Measurements from ENCODE around the gene HS6ST1. TPM values are rescaled to one million over a fixed set of nuclear protein-coding genes. Genes with fewer than 3 reads are reported as not detected.

Gene HS6ST1
- total RNA-seq, 2 experiments from 2014 or later, result 6.2 to 6.8 TPM

DNA sequence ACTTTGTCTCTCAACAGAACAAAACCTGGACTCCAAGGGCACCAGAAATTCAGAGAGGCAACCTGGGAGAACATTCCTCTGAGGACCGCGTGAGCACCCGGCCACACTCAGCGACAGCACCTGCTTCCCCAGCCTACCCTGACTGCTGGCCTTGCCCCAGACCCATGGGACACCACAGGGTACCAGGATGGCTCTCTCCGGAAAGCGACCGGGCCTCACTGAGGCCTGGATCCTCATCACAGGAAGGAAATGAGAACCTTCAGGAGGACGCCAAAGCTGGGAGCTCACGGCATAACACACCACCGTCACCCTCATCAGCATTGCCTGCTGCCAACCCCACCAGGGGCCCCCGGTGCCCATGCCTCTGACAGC, 38.9 kb downstream of the HS6ST1 start:
- H3K4me3 Mint-ChIP-seq, result no peak overlapping the region
- no peak for DNase-seq
- ChIA-PET CTCF (no interaction called here), POLR2A (no interaction called here)
- peaks cover 3% of the 10 kb centered on the region for H3K36me3 Mint-ChIP-seq (ENCODE audit: low read depth)
- no peaks in the 10 kb centered on the region for H3K27me3 Mint-ChIP-seq
- H3K27ac Mint-ChIP-seq, result peak overlapping the region; percentile 6
- H3K9me3 Mint-ChIP-seq, result peaks cover 3% of the 10 kb centered on the region
- H3K4me1 Mint-ChIP-seq, result peaks cover 5% of the 10 kb centered on the region

DNA sequence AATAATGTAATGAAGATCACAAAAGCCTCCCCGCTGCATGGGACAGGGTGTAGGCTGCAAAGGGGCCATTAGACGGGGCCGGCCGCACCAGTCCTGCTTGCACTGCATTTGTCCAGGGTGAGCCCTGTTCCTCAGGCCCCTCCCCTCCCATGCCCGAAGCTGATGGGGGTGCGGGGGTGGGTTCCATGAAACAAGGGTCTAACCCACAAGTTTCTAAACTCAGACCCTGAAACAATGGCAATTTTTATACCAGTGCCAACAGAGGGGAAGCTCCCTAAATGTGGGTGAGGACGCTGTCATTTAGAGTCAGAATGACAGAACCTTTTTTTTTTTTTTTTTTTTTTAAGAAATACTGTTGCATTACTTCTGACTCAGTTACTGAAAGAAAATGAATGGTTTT, 39.7 kb downstream of the HS6ST1 start:
- H3K27me3 Mint-ChIP-seq, result no peaks in the 10 kb centered on the region
- ChIA-PET CTCF (no interaction called here), POLR2A (no interaction called here)
- no peak overlapping the region for H3K4me3 Mint-ChIP-seq
- H3K9me3 Mint-ChIP-seq, result peaks cover 7% of the 10 kb centered on the region
- no peak overlapping the region for H3K27ac Mint-ChIP-seq
- peaks cover 5% of the 10 kb centered on the region for H3K4me1 Mint-ChIP-seq
- peaks cover 8% of the 10 kb centered on the region for H3K36me3 Mint-ChIP-seq (ENCODE audit: low read depth)
- no peak for DNase-seq

DNA sequence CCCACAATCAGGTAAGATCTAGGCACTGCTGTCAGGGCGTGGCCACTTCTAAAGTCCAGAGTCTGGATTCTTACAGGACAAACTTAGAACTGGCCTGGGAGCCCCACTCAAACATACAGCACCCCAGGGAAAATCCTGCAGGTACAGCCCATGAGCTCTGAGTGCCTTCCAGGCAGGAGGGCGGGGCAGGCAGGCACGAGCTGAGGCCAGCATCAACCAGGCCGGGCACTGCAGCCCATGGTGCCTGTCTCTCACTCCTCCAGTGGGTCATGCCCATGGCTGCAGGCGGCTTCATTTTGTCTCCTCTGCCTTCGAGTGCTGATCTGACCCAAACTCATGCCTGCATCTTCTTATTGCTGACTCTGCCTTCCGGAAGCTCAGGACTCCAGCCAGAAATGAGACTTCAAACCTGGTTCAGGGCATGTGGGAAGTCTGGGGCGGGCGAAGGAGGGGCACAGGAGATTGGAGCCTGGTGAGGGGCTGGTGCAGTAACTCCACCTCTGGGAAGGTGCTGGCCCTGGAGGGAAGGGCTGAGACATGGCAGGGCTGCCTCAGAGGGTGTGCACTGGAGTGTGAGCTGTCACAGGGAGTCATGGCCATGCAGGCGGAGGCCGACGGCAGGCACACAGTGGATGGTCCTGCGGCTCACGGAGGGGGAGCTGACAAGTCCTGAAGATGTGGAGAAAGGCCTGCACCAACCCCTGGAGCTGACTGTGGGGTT, 40.5 kb downstream of the HS6ST1 start:
- DNase-seq, result no peak
- H3K4me1 Mint-ChIP-seq, result peaks cover 6% of the 10 kb centered on the region
- POLR2A ChIA-PET, result no interaction called here
- H3K9me3 Mint-ChIP-seq, result peaks cover 8% of the 10 kb centered on the region
- no peak overlapping the region for H3K27ac Mint-ChIP-seq
- CTCF ChIA-PET, result no interaction called here
- H3K4me3 Mint-ChIP-seq, result no peak overlapping the region
- peaks cover 10% of the 10 kb centered on the region for H3K36me3 Mint-ChIP-seq (ENCODE audit: low read depth)
- H3K27me3 Mint-ChIP-seq, result no peaks in the 10 kb centered on the region

DNA sequence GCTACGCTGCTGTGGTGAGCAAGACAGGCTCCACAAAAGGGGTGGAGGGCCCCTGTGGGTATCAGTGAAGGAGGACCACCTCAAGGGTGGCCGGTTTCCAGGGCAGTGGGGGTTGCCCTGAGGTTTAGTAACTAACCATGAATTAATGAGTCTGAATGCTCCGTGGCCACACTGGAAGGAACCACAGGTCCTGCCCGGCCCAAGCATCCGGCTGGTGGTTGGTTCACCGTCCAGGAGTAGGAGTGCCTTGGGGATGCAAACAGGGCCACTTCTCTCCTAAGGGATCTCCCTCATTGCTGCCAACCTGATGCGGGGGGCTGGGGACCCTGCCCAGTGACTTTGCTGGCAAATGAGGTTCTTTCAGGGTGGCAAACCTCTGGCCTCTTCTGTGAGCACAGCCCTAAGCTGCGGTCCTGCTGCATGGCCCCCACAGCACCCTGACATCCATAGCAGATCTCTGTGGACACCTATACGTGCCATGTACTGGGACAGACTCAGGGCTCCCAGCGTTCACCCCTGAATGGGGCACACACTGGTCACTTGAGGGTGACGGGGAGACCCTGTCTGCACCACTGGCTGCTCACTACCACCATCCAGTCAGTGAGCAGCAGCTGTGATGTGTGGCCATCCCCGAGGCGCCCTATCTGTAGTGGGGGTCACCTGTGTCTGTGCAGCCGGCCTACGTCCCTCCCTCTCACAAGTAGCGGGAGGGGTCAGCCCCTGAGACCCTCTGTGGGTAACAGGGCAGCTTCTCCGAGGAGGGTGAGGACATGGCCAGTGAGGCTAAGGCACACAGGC, 41.6 kb downstream of the HS6ST1 start:
- Mint-ChIP-seq H3K4me1 (peaks cover 6% of the 10 kb centered on the region), H3K4me3 (no peak overlapping the region), H3K9me3 (peaks cover 8% of the 10 kb centered on the region), H3K36me3 (ENCODE audit: low read depth) (peaks cover 10% of the 10 kb centered on the region), H3K27me3 (no peaks in the 10 kb centered on the region), H3K27ac (no peak overlapping the region)
- DNase-seq, result no peak
- POLR2A ChIA-PET, result no interaction called here
- CTCF ChIA-PET, result no interaction called here

DNA sequence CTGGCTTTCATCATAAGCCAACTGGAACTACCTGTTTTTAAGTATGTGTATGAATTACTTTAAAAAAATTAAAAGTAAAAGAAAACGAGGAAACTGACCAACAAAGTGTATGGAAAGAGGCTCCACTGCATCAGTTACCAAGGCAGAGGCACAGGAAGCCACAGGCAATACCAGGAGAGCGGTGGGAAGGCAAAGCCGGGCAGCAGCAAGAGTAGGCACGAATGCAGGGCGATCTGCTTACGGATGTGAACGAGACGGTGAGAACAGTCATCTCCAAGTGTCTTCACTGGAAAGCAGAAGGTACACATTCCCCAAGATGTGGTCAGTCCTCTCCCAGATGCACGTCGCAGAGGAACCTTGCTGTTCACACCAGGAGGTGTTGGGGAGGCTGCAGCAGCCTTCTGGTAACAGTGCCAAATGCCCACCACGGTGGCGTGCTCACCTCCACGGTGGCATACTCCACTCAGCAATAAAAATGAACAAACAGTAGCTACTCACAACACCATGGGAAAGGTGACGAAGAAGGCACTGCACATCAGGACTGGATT, 43.1 kb downstream of the HS6ST1 start:
- Mint-ChIP-seq H3K36me3 (ENCODE audit: low read depth) (peaks cover 10% of the 10 kb centered on the region), H3K4me3 (no peak overlapping the region), H3K27ac (no peak overlapping the region), H3K9me3 (peaks cover 8% of the 10 kb centered on the region), H3K4me1 (peaks cover 5% of the 10 kb centered on the region), H3K27me3 (no peaks in the 10 kb centered on the region)
- CTCF ChIA-PET, result no interaction called here
- POLR2A ChIA-PET, result no interaction called here
- no peak for DNase-seq

DNA sequence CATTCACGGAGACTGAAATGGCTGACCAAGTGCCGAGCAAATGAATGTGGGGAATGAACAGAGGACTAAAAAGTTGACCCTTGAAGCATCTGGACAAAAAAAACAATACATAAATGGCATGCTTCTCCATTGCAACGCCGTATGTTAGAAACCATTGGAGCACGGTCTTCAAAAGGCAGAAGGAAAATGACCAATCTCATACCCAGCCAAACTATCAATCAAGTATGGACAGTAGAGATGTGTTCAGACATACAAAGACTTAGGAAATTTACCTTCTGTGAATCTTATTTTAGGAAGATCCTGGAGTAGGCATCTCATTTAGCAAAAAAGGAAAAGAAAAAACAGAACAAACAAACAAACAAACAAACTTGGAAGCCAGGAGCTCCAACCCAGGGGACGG, 44.5 kb downstream of the HS6ST1 start:
- no peak for DNase-seq
- H3K4me1 Mint-ChIP-seq, result peaks cover 2% of the 10 kb centered on the region
- peaks cover 10% of the 10 kb centered on the region for H3K36me3 Mint-ChIP-seq (ENCODE audit: low read depth)
- no peak overlapping the region for H3K4me3 Mint-ChIP-seq
- H3K9me3 Mint-ChIP-seq, result peaks cover 8% of the 10 kb centered on the region
- H3K27ac Mint-ChIP-seq, result no peak overlapping the region
- ChIA-PET POLR2A (no interaction called here), CTCF (no interaction called here)
- no peaks in the 10 kb centered on the region for H3K27me3 Mint-ChIP-seq

DNA sequence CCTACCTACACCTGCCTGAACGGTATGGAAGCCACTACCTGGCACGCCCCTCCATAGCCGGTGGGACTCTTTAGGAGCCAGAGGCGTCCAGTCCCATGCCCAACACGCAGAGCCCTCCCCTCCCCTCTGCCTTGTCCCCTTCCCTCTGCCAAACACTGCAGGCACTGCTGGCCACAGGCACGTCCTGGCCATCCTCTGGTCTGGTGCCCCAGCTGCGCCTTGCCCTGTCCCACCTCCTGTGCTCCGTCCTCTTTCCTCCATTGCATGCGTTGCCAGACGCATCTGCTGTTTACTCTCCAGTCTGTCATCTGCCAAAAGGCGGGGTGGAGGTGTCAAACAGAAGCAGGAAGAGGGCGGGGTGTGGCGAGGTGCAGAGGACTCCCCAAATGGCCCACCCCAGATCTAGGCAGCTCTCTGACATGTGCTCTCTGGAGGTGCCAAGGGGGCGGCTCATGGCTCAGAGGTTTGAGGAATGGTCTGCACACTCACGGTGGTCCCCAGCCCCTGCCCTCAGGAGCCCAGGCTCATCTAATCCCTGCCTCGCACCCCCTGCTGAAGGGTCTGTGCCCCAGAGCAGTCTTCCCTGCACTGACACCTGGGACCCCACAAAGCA, 45.1 kb downstream of the HS6ST1 start:
- no peaks in the 10 kb centered on the region for H3K27me3 Mint-ChIP-seq
- peaks cover 2% of the 10 kb centered on the region for H3K4me1 Mint-ChIP-seq
- CTCF ChIA-PET, result no interaction called here
- DNase-seq, result no peak
- no peak overlapping the region for H3K27ac Mint-ChIP-seq
- POLR2A ChIA-PET, result no interaction called here
- no peak overlapping the region for H3K4me3 Mint-ChIP-seq
- H3K36me3 Mint-ChIP-seq (ENCODE audit: low read depth), result peaks cover 10% of the 10 kb centered on the region
- H3K9me3 Mint-ChIP-seq, result peaks cover 8% of the 10 kb centered on the region

DNA sequence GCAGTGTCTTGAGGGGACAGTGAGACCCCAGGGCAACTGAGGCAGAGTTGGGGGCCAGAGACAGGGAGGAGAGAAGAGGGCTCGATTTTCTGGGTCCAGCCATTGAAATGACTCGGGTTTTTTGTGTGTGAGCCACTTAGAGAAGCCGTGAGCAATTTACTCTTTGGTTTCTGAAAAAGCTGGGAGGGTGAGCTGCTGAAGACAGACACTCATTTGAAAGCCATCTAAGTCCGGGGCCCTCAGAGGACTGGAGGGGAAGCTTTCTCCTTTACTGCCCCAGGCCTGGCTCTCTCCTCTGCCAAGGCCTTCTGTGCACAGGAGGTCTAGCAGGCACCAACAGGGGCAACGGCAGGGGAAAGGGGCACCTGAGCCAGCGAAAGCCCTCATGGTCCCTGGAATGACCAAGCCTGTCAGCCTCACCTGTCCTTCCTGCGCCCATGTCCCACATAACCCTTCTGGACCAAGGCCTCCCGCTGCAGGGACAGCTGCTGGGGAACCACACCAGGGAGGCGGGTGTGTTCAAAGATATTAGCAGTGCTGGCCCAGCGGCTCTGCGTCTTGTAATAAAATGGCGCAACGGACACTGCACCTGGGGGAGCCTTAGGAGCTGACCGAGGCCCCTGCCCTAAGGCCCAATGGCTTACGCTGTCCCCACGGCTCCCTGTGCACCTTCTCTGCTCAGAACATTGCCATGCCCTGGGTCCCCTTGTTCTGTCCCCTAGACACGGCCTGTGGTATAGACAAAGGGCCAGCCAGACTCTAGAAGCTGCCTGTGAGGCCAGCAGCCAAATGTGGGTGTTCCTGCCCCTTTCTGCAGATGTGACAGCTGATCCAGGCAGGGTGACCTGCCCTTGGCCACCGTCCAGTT, 45.8 kb downstream of the HS6ST1 start:
- POLR2A ChIA-PET, result no interaction called here
- peaks cover 2% of the 10 kb centered on the region for H3K4me1 Mint-ChIP-seq
- CTCF ChIA-PET, result interaction anchor here (0.5 kb wide), 1 partner anchor 131 kb away, joined by 3 read pairs; no protein-coding TSS in a partner anchor
- no peak for DNase-seq
- peaks cover 10% of the 10 kb centered on the region for H3K36me3 Mint-ChIP-seq (ENCODE audit: low read depth)
- H3K4me3 Mint-ChIP-seq, result no peak overlapping the region
- no peaks in the 10 kb centered on the region for H3K27me3 Mint-ChIP-seq
- no peak overlapping the region for H3K27ac Mint-ChIP-seq
- H3K9me3 Mint-ChIP-seq, result peaks cover 8% of the 10 kb centered on the region

DNA sequence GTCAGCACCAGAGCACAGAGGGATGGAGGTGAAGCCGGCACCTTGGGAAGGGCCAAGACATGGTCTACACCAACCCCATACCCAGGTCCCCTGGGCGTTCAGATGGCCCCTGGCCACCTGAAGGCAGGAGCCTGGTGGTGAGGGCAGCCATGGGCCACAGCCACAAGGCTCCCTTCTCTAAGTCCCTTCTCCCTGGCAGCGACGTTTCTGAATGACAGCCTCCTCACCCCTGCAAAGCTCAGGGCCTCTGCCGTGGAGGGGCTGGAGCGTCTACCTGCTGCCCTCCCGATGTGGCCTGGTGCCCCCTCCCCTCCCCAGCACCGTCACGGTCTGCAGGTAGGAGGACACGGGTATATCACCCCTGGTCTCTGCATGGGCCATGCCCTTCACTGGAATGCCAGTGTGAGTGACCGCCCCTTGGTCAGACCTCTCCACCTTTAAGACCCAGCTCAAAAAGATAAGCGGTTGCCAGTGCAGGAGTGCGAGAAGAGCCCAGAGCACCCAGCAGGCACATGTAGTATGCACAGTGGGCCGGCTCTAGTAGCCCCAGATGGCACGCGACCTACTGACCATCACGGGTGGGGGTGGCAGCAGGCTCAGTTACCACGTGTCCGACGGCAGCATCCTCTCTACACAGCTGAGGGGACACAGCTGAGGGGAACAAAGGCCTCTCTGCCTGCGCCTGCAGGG, 46.6 kb downstream of the HS6ST1 start:
- CTCF ChIA-PET, result interaction anchor here (0.5 kb wide), 1 partner anchor 130 kb away, joined by 3 read pairs; no protein-coding TSS in a partner anchor
- Mint-ChIP-seq H3K4me1 (peaks cover 2% of the 10 kb centered on the region), H3K4me3 (no peak overlapping the region), H3K27ac (no peak overlapping the region), H3K9me3 (peaks cover 8% of the 10 kb centered on the region), H3K36me3 (ENCODE audit: low read depth) (peaks cover 10% of the 10 kb centered on the region), H3K27me3 (no peaks in the 10 kb centered on the region)
- DNase-seq, result no peak
- POLR2A ChIA-PET, result no interaction called here

DNA sequence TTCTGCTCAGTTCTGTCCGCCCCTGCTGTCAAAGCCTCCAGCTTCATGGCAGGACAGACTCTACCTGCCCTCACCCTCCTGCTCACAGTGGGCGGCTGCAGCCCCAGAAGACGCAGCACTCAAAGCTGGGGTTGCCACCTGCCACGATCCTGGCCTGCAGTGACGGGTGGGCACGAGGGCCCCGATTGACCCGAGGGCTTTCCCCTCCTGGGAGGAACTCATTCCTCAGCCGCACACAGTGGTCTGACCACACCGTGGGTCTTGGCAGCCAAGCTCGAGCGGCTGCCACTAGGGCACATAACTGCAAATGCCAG, 47.1 kb downstream of the HS6ST1 start:
- POLR2A ChIA-PET, result no interaction called here
- no peak for DNase-seq
- Mint-ChIP-seq H3K4me1 (peaks cover 2% of the 10 kb centered on the region), H3K9me3 (peaks cover 8% of the 10 kb centered on the region), H3K27me3 (no peaks in the 10 kb centered on the region), H3K4me3 (no peak overlapping the region), H3K27ac (no peak overlapping the region), H3K36me3 (ENCODE audit: low read depth) (peaks cover 10% of the 10 kb centered on the region)
- CTCF ChIA-PET, result no interaction called here

DNA sequence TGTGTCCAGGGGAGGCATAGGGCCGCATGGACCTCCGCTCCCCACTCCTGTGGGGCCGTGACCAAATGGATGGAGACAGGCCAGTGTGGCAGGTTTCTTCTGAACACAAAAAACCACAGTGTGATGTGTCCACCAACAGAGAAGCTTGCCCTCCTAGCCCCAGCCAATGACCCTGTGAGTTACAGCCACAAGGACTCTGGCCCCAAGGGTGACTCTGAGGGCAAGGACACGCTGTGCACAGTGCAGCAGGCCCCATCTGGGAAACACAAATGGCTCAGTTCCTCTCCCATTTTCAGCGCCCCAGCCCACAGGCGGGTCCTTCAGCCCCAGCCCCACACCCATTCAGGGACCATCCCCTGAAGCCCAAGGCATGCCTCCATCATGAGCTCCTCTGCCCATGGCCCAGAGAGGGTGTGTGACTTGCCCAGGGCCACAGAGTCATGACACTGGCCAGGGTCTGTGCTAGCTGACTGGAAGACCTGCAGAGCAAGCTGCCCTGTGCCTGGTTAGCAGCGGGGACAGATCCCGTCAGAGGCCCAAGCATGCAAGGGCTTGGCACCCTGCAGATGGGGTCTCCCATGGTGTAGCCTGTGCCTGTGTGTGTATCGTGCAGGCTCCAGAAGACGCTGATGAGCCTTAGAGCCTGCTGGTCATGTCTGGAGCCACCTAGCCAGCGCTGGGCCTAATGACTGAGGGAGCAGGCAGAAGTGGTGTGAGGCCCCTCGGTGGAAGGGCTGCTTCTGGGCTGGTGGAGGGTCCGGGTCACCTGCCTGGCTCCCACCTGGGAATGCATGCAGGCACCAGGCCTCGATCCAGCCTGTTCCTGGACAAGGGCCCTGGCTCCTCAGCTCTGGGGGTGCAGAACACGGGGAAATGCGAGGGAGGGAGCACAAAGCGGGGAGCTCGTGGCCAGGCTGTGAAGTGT, 47.7 kb downstream of the HS6ST1 start:
- H3K27ac Mint-ChIP-seq, result no peak overlapping the region
- H3K36me3 Mint-ChIP-seq (ENCODE audit: low read depth), result peaks cover 10% of the 10 kb centered on the region
- no peaks in the 10 kb centered on the region for H3K27me3 Mint-ChIP-seq
- POLR2A ChIA-PET, result no interaction called here
- H3K9me3 Mint-ChIP-seq, result peaks cover 8% of the 10 kb centered on the region
- CTCF ChIA-PET, result no interaction called here
- H3K4me3 Mint-ChIP-seq, result no peak overlapping the region
- DNase-seq, result no peak
- peaks cover 2% of the 10 kb centered on the region for H3K4me1 Mint-ChIP-seq

Data from activated CD4-positive, alpha-beta memory T cell treated with anti-CD3 and anti-CD28 coated beads, Interleukin-2, amount 10 ng/mL, durations not matched to agents 7 days and 5 days (primary cell).